Measurements from ENCODE around the gene SLC44A5. TPM values are rescaled to one million over a fixed set of nuclear protein-coding genes. Genes with fewer than 3 reads are reported as not detected.
"Not testable (repeated sequence)": the region's sequence is repeated elsewhere in the genome, so short reads cannot be mapped to it uniquely, and the experiment has no call there.

The SLC44A5 gene
- total RNA-seq, 2 donors from 2014 or later: 1.2 to 4.2 TPM

DNA sequence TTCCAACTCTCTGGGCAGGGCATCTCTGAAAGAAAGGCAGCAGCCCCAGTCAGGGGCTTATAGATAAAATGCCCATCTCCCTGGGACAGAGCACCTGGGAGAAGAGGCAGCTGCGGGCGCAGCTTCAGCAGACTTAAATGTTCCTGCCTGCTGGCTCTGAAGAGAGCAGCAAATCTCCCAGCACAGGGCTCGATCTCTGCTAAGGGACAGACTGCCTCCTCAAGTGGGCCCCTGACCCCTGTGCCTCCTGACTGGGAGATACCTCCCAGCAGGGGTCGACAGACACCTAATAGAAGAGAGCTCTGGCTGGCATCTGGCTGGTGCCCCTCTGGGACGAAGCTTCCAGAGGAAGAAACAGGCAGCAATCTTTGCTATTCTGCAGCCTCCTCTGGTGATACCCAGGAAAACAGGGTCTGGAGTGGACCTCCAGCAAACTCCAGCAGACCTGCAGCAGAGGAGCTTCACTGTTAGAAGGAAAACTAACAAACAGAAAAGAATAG lies 207.7 kb downstream of the SLC44A5 start:
- intact Hi-C loops (cut with DNase I); DNase-seq; ATAC-seq: not testable (repeated sequence)

DNA sequence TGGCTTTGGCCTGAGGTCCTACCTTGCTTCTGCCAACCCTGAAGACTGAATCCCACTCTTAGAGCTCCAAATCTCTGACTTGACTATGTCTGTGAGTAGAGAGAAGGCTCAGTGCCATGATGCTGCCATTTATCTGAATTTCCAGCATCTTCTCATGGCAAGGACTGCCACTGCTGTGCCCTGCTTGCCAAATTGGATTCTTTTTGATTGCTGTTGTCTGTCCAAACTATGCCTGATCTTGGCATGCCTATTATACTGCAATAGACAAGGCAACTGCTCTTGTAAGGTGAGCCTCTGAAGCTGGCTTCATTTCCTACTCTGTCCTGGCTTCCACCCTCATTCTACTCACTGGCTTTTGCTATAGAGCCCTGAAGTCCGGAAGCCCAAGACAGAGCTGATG lies 210.2 kb downstream of the SLC44A5 start:
- ATAC-seq (no peak), DNase-seq (no peak)
- intact Hi-C loops (cut with DNase I): no loop called here

DNA sequence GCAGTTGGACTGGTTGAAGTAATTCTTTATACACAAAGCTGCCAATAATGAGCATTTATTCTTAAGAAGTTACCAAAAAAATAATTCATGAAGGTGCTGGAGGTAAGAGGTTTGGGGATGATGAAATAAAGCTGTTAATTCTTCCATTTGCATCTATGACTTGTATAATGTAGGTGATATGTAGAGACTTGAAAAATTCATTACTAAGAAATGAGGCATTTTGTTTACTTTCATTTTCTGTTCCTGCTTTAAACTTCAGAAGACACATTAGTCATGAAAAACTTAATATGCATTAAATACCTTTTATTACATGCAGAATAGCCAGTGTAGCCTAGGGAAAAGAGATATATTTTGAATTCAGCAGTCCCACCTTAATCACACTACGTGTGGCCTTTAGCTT lies 214.2 kb downstream of the SLC44A5 start:
- DNase-seq (no peak), ATAC-seq (no peak)
- intact Hi-C loops (cut with DNase I): no loop called here

DNA sequence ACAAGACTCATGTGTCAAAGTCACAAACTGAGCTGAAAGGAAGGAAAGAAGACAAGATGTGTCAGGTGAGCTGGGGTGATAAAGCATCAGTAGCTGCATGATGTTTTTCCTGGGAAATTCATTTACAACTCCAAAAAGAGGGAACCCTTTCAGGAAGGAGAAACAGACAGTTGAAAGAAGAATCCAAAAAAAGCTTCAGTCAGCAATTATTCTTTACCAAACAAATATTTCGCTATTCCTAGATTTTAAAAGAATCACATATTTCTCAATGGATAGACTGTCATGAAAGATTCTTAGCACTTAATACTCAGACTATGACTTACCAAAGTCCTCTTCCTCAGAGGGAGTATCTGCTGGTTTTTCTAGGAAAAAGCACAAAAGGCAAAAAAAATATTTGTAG lies 214.7 kb downstream of the SLC44A5 start:
- ATAC-seq: no peak
- intact Hi-C loops (cut with DNase I): no loop called here
- no peak for DNase-seq

DNA sequence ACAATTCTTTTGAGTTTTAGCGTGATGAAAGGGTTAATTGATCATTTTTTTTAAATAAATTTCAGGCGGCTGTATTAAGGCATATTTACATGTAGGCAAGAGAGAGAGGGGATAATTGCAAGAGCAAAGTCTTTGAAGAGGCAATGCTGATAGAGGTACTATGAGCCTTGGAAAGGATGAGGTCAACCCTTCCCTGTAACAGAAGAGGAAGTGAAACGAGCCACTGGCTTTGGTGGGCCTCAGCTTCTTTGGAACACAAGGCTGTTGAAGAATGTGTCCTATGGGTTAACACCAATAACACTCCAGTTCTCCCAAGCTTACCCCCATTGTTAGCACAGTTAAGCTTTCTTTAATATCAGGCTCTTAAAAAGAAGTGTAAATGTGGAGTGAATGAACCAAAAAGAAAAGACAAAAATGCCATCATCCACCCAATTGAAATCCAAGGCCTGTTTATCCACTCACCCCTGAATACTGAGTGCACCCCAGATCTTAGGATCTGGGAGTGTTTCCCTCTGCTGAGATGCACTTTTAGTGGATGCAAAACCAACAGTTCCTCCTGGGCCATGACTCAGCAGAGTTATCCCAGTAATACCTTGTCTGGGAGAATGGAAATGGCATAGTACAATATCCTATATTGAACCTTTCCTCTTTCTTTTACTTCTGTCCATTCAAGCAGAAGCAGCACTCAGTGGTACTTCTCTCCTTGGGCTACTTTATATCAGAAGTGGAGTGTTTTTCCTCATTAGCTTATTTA lies 216.4 kb downstream of the SLC44A5 start:
- no peak for DNase-seq
- ATAC-seq: no peak
- intact Hi-C loops (cut with DNase I): no loop called here

DNA sequence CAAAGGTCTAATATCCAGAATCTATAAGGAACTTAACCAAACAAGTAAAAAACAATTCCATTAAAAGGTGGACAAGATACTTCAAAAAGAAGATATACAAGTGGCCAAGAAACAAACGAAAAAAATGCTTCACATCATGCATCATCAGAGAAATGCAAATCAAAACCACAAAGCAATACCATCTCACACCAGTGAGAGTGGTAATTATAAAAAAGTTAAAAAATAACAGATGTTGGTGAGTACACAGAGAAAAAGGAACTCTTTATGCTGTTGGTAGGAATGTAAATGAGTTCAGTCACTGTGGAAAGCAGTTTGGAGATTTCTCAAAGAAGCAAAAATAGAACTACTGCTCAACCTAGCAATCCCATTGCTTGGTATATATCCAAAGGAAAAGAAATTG lies 218.6 kb downstream of the SLC44A5 start:
- ATAC-seq: no peak
- intact Hi-C loops (cut with DNase I): no loop called here
- DNase-seq: no peak

DNA sequence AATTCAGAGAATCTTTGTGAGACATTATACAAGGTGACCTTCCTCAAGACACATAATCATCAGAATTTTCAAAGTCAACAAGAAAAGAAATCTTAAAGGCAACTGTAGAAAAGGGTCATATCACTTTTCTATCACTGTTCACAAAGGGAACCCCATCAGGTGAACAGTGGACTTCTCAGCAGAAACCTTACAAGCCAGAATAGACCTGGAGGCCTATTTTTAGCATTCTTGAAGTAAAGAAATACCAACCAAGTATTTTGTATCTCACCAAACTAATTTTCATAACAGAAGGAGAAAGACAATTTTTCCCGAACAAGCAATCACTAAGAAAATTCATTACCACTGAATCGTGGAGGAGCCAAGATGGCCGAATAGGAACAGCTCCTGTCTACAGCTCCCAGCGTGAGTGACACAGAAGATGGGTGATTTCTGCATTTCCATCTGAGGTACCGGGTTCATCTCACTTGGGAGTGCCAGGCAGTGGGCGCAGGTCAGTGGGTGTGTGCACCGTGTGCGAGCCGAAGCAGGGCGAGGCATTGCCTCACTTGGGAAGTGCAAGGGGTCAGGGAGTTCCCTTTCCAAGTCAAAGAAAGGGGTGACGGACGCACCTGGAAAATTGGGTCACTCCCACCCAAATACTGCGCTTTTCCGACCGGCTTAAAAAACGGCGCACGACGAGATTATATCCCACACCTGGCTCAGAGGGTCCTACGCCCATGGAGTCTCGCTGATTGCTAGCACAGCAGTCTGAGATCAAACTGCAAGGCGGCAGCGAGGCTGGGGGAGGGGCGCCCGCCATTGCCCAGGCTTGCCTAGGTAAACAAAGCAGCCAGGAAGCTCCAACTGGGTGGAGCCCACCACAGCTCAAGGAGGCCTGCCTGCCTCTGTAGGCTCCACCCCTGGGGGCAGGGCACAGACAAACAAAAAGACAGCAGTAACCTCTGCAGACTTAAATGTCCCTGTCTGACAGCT lies 235.2 kb downstream of the SLC44A5 start:
- ATAC-seq; DNase-seq; intact Hi-C loops (cut with DNase I): not testable (repeated sequence)

DNA sequence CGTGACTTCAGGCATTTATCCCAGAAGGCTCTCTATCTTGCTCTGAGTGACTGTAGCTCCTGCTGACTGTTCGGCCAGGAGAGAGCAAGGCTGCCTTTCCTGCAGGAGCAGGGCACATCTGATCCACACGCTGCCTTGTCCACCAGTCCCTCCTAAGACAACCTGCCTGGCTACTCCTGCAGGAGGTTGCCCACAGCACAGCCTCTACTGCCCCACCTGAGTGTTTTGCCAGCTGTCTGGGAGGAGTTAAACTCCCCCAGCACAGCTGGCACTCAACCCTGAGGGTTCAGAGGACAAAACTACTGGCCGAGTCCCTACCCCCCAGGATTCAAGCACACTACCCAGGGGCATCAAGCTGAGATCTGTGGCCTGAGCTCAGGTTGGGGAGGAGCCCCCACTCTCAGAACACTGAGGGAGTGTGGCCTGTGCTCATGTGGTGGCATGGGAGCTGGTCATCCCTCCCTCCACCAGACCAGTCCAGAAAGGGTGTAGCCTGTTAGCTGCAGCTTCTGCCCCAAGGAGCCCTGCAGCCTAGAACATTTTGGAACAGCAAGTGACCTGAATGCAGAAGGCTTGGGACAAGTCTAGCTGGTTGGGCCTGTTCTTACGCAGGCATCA lies 237.3 kb downstream of the SLC44A5 start:
- DNase-seq (no peak), ATAC-seq (no peak)
- intact Hi-C loops (cut with DNase I): no loop called here

DNA sequence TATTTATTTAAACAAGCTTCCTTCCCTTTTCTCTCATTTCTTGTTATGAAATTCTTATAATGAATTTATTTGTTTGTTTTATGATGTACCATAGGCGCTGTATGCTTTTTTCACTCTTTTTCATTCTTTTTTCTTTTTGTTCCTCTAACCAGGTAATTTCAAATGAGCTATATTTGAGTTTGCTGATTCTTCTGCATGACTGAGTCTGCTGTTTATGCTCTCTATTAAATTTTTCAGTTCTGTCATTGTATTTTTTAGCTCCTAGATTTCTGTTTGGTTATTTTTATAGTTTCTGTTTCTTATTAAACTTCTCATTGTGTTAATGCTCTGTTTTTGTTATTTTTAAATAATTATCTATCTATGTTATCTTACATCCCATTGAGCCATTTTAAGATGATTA lies 244.3 kb downstream of the SLC44A5 start:
- DNase-seq (no peak), ATAC-seq (no peak)
- intact Hi-C loops (cut with DNase I): no loop called here

DNA sequence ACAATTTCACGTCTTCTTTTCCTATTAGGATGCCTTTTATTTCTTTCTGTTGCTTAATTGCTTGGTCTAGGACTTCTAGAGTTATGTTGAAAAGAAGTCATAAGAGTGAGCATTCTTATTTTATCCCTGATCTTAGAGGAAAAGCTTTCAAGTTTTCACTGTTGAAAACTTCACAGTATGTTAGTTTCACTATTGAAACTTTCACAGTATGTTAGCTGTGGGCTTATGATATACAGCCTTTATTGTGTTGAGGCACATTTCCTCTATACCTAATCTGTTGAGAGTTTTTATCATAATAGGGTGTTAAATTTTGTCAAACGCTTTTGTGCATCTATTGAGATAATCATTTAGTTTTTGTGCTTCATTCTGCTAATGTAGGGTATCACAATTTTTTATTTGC lies 249.7 kb downstream of the SLC44A5 start:
- intact Hi-C loops (cut with DNase I): no loop called here
- DNase-seq: no peak
- no peak for ATAC-seq

DNA sequence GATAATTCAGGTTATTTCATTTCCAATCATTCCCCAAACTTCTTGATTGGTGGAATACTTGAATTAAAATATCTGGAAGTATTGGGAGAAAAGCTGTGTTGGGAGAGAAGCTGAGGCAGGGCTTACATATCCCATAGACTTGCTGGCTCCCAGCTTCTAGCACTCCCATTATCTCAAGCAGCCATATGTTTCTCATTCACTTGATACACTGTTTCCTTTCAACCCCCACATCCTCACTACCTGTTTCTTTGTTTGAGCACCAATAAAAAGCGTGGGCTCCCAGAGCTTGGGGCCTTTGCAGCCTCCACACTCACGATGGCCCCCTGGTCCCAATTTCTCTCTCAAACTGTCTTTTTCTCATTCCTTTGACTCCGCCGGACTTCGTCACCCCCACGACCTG lies 256.6 kb downstream of the SLC44A5 start:
- intact Hi-C loops (cut with DNase I); ATAC-seq; DNase-seq: not testable (repeated sequence)

DNA sequence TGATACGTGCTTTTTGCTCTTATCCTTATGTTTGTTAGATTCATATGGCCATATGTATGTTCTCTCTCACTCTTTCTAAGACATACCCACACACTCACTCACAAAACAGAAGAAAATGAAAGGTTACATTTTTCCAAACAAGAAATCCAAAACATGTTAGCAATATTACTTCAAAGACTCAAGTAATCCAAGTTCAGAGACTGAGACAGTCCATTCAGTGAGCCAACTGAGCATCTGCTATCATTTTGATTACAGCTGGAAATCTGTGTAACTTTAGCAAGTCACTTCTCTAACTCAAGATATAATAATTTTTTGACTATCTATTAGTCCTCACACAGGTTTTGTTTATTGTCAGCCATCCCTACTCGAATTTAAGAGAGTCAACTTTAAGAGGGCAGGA lies 257.9 kb downstream of the SLC44A5 start:
- intact Hi-C loops (cut with DNase I): no loop called here
- no peak for ATAC-seq

DNA sequence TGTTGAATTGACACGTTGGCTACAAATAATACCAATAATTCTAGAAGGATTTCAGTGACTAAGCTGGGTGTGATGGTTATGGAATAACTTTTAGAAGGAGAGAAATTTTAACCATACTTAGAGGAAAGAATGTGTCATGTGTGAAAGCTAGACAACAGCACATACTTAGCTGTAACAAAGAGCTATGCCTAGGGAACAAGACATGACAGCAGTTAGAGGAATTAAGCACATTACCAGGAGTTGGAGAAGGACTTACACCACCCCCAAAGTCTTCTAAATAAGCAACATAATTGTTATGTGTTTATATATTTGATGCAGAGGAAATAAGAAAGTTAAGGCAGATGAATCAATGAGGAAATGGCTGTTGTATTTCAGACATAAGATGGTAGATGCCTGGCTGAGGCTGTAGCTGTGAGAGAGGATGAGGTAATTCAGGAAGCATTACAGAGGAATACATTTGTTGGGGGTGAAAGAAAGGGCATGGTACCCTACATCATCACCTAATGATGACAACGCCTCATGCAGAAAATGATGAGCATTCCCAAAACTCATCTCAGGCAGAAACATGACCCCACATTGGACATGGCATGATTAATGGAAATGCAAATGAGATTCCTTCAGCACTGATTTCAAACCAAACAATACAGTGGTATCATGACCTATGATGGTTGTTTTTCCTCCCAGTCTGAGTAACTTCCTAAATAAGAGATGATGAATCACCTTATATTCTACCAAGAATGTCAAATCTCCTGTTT lies 265.2 kb downstream of the SLC44A5 start:
- intact Hi-C loops (cut with DNase I): no loop called here

More for the DNA sequence above, 257.9 kb downstream of the SLC44A5 start:
- no peak for DNase-seq

DNA sequence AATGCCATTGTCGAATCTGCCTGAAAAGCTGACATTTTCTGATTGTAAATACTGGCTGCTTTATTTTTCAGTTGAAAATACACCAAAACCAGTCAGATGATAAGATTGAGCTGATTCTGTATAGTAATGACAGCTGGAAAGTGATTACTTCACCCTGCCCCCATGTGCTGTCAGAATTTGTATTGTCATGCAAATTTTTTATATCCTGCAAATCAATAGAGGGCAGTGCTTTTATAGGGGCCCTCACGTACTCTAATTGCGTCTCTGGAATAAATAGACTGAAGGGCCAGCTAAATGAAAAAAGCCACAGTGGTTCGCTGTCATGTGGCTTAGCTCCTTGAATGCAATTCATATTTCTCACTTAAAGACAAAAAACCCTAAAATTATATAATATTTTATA lies 268.1 kb downstream of the SLC44A5 start:
- DNase-seq: no peak
- intact Hi-C loops (cut with DNase I): no loop called here
- ATAC-seq: no peak

More for the DNA sequence above, 265.2 kb downstream of the SLC44A5 start:
- DNase-seq (no peak), ATAC-seq (no peak)

DNA sequence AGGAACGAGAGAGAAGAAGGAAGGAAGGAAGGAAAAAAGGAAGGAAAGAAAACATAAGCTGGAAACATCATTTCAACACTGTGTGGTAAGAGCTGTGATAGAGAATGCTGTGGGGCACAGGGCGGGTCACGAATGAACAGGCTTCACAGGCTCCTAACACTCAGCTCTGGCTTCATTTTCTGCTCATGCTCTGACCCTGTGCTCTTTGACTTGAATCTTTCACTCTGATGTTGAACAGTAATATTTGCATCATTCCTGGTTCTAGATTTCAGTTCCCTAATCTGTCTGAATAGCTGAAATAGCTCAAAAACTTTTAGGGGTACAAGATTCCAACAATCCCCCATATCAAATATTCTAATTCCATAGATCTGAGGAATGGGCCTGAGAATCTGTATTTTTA lies 269.4 kb downstream of the SLC44A5 start:
- intact Hi-C loops (cut with DNase I): no loop called here
- no peak for ATAC-seq
- no peak for DNase-seq

DNA sequence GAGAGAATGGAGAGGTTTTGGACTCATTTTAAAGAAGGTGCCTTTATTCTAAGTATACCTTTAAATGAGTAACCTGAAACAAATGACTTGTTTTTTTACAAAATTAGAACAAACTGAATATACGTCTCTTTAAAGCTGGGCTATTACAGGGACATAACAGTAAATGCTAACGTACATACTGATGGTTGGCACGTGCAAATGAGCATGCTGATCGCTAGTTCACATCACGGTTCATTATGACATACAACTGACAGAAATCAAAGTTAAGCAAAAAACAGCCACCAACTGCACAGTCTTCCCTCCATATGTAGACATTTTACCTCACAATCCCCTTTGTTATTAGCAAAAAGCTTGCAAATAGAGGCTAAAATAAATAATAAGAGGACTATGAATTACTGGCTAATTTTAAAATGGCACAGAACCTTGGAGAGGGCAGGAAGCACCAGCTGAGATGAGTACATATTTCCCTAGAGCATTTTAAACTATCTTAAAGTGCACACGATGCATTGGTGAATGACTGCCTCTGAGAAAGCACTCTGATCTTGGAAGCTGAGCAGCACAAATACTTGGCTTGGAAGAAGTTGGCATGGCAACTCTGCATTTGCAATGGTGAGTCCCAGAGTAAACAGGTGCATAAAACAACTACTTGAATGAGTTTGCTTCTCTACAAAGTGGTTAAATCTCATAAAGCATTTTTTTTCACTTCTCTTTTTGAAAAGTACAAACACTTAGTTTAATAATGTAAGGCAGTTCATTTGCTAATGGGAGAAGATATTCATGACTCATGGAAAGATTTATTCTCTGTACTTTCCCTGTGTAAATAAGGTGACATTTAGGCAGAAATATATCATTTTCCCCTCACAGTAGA lies 272.1 kb downstream of the SLC44A5 start:
- ATAC-seq (no peak), DNase-seq (no peak)
- intact Hi-C loops (cut with DNase I): no loop called here

DNA sequence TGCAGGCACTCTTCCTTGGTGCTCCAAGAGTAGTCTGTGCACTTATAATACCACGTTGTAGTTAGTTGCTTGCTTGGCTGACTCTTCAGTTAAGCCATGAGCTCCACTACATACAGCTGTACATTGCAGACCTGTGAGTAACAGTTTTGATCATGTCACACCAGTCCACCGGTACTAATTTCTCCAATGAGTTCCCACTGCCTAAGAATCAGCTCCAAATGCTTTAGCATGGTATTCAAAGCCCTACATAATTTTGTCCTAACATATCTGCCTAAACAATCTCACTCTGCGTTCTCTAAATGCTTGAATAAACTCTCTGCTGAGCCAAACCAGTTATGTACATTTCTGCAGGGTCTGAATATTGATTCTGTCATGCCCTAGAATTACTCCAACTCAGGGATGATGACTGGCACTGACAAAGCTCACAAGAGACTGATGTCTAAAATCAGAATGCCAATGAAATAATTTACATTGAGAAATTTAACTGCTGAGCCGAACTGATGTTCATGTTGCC lies 276.0 kb downstream of the SLC44A5 start:
- no peak for DNase-seq
- intact Hi-C loops (cut with DNase I): no loop called here
- ATAC-seq: no peak

DNA sequence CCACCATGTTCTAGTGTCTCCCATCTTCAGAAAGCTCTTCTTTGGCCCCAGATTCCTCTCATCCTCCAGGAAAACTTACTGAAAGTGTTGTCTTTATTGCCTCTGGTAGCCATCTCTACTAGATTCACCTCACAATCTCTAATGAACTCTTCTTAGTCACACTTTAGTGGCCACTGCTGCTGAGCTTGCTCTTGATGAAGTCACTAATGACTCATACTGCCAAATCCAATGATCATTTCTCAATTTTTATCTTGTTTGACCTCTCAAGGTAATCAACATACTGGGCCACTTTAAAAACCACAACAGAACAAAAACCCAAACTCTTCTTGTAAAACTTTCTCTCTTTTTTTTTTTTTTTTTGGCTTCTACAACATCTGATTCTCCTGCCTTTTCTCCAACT lies 280.3 kb downstream of the SLC44A5 start:
- no peak for DNase-seq

More for the DNA sequence above, 280.3 kb downstream of the SLC44A5 start:
- no peak for ATAC-seq
- intact Hi-C loops (cut with DNase I): no loop called here
